Dermis blood vessel endothelial cell (primary cell): ENCODE measurements around the gene BMPR1B. TPM values are rescaled to one million over a fixed set of nuclear protein-coding genes. Genes with fewer than 3 reads are reported as not detected.
A peak's percentile ranks its signal among the peaks of the same experiment; 100 is the strongest.
"Not testable (repeated sequence)": the region's sequence is repeated elsewhere in the genome, so short reads cannot be mapped to it uniquely, and the experiment has no call there.

Experiments
- DNase-seq: peaks from one replicate; pipeline ENCODE4 v3.0.0; 2010
- total RNA-seq: library from RNA; depleted of rRNA; stranded (reverse); fragments of >200 nt; gene quantifications from 2 replicates; pipeline ENCODE4 v1.2.3, GENCODE V29; 2014

The BMPR1B gene
- total RNA-seq, 1 donor from 2014 or later: 0.34 TPM

DNA sequence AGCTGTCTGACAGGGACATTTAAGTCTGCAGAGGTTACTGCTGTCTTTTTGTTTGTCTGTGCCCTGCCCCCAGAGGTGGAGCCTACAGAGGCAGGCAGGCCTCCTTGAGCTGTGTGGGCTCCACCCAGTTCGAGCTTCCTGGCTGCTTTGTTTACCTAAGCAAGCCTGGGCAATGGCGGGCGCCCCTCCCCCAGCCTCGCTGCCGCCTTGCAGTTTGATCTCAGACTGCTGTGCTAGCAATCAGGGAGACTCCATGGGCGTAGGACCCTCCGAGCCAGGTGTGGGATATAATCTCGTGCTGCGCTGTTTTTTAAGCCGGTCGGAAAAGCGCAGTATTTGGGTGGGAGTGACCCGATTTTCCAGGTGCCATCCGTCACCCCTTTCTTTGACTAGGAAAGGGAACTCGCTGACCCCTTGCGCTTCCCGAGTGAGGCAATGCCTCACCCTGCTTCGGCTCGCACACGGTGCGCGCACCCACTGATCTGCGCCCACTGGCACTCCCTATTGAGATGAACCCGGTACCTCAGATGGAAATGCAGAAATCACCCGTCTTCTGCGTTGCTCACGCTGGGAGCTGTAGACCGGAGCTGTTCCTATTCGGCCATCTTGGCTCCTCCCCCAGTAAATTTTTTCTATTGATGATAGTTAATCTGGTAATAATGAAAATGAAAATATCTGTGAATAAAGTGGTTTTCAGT, 83.6 kb downstream of the BMPR1B start:
- DNase-seq: not testable (repeated sequence)

DNA sequence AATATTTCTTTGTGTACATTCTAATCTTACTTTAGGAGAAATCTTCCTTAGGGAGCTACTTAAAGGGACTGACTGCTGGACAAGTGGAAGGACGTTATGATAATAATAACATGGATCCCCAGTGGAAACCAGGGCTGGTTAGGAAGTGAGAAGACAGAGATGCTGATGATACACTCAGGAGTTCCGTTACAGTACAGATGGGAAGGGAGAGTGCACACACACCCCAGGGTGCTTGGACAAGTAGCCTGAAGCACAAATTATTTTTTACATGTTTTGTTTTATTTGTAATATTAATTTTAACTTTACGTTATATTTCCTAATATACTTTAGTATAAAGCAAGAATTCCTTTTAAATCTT, 84.1 kb downstream of the BMPR1B start:
- DNase-seq: no peak

DNA sequence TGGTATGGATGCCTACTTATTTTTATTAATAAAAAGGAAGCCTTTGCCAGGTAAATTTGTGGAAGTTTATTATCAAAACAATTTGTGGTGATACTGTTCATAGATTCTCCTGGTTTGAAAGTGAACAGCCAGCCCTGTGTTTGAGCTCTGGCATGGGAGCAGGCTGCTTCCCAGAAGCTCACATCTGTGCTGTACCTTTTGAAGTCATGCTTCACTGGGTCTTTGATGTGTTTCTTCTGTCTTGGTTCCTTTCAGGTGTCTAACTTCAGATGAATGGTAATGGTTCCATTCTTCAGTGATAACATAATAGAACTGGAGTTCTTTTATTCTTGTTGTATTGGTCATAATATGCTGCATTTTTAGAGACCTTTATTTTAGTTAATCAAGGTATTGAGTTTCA, 85.5 kb downstream of the BMPR1B start:
- no peak for DNase-seq

DNA sequence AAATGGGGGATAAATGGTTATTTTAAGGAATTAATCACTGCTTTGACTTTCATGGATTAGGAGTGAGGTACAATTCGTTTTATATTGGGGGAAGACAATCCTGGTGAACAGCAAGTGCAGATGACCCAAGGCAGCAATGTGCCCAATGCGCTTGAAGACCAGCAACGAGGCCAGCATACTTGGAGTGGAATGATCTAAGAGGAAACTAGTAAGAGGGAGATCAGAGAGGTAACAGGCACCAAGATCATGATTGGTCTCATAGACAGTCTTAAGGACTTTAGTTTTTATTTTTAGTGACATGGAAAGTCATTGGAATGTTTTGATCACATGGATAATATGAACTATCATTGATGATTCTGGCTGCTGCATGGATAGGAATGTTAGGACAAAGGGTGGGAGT, 90.6 kb downstream of the BMPR1B start:
- DNase-seq: no peak

DNA sequence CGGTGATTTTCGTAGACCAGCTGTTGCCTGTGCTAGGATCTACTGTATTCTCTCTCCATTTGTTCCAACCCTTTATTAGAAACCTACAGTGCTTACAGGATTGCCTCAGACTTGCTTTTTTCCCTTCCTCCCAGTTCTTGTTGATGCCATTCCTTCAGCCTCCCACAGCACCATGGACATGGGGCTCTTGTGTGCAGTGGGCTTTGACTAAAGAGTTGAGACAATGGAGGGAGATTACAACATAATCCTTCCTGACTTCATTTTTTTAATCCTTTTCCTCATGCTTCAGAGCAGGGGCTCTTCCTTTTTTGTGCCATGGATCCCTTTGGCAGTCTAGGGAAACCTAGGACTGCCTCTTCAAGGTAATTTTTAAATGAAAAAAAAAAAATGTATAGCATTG, 92.1 kb downstream of the BMPR1B start:
- DNase-seq: no peak

DNA sequence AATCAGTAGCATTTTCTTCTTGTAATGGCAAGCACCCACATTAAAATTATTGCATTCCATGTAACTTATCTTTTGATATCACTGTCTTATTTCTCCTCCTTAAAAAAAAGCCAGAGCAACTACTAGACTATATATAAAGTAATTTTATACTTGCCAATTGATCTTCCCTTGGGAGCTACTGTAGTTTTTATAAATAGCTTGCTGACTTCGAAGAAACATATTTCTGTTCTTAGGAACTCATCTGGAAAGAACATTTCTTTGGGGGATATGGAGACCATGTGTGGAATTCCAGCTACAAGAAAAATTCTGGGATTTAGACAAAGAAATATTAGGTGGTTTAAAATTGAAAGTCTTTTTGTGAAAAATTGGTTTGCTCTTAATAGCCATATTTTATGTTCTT, 94.9 kb downstream of the BMPR1B start:
- DNase-seq: no peak

DNA sequence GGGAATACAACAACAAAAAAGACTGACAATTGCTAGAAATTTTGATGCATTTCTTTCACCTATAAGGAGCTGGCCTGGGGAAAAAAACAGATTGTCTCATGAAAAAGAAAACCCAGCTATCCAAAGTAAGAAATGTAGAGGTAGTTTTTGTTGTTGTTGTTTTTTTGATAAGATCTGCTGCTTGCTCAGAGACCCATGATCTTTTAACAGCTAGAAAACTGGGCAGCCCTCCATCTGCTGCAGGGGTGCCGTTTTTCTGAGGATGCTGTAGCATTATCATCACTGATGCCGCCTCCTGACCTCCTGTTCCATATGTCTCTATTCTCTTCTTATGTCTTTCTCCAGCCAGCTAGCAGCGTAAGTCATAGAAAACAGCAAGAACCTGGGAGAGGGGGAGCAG, 98.3 kb downstream of the BMPR1B start:
- DNase-seq: no peak

DNA sequence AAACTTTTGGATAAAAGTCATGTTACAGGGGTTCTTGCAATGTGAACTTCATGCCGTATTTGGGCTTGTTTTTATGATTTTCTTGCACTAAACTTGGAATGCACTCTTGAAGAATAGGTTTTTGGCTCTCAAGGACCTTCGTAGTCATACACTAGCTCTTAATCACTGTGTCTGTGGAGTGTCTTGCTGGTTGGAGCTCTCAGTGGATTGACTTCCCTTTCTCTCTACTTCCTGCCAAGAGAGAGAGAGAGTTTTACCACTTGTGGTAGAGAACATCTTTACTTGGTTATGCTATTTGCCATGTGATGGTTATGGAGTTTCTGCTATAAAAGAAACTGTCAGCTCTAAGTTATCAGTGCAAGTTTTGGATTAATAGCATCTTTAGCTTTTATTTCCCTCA, 112.4 kb downstream of the BMPR1B start:
- no peak for DNase-seq

DNA sequence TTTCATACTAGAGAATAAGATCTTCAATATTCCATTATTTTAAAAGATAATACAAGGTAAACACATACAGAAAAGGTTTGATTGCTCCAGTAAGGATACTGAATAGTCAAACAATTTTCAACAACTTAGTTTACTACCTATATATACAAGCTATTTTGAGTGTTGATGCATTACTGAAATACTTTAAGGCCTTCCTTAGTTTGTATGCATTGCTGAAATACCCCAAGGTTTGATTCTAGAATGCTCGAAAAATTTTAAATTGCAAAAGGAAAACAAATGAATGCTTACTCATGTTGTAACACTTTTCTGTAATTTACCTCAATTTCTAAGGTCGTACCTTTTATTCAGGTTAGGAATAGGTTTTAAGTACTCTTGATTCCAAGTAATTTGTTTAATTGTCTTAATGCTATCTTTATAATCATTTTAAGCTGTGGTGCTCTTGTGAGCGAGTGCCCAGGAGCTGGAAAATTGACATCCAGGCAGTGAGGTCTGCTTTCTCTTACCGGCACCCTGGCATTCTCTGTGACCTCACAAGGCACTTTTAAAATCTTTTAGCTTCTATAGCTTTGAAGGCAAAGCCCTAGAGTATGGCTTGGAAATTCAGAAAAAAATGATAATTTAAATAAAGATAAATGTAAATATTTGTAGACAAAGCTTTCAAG, 114.0 kb downstream of the BMPR1B start:
- DNase-seq: no peak

DNA sequence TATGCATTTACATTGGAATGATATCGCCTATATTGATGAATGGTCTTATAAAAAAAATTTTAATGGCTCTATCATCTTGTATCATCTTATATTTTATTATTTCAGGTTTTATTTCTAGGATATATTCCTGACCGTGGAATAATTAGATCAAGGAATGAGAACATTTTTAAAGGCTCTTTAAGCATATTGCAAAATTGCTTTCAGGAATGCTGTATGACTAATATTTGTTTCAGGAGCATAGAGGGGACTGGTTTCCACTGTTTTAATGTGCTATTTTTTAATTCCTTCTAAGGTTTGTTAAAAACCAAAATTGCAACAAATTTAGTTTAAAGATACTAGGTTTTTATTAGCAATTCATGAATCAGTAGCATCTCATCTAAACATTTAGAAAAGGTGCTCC, 120.2 kb downstream of the BMPR1B start:
- no peak for DNase-seq

DNA sequence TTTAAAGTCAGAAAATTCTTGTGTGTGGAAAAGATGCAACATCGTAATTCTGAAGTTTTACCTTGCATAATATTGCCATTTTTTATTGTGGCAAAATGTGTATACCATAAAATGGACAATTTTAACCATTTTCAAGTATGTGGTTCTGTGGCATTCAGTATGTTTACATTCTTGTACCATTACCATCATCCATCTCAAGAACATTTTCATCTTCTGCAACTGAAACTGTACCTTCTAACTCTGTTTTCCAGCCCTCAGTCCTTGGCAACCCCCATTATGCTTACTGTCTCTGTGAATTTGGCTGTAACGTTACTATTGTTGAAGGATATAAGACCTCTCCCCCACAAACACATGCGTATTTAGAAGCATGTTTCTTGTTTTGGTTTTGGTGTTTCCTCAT, 123.2 kb downstream of the BMPR1B start:
- DNase-seq: no peak

DNA sequence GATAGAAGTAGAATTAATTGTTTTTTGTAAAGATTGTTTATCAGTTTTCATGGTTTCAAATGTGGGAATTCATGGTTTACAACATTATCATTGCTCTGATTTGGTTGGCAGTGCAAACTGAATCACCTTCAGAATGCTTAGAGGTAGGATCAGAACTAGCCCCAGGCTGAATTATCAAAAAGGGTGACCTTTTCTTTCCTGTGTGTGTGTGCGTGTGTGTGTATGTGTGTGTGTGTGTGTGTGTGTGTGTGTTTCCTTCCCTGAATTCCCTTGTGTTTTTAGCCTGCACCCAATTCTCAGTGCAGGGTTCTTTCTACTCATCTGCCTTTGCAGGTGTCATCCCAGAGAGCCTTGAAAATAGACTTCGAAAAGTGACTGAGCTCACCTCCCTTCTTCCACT, 125.0 kb downstream of the BMPR1B start:
- no peak for DNase-seq

DNA sequence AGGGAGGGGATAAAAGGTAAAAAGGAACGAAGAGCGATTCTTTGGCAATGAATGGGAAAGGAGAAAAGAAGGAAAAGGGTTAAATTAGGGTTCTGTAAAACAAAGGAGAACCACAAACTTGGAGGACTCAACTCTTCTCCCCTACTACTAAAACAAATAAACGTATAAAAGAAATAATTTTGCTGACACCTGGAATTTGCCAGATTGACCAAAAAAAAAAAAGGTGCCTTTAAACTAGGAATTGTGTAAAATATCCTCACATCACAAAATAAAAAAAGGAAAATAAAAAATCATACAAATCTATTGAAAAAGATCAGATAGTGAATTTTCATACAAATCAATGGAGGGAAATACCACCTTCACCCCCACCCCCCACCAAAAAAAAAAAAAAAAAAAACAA, 129.3 kb downstream of the BMPR1B start:
- no peak for DNase-seq

DNA sequence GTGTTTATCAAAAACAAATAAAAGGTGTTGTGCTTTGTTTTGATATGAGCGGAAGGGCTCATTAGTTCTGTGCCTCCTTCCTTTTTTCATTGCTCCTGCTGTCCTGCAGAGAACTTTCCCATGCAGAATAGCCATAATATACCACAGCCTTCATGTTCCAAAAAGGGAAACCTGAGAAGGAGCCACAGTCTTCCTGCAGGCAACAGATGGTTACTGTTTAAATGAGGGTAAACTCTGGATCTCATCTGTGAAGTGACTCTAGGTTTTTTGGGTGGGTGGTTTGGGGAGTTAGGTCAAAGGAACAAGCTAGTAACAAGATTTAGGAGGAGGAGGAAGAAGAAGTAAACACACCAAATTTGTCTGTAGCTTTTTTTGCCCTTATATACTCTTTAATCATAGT, 131.8 kb downstream of the BMPR1B start:
- no peak for DNase-seq

DNA sequence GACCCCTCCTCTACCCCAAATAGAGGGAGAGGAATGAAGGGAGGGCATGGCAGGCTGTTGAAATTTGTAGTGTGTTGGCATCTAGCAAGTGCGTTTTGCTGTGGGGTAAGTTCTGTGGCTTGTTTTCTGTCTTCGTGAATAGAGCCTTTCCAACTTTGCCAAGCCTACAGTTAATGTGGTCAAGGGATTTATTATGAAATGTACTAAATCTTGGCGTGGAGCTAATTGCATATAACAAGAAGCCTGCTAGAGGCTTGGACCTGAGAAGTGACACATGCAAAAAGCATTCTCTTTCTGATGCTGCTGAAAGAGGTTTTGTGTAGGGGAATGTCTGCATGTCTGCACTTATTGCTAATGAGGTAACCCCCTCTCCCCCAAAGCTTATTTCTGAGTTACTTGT, 132.2 kb downstream of the BMPR1B start:
- no peak for DNase-seq

DNA sequence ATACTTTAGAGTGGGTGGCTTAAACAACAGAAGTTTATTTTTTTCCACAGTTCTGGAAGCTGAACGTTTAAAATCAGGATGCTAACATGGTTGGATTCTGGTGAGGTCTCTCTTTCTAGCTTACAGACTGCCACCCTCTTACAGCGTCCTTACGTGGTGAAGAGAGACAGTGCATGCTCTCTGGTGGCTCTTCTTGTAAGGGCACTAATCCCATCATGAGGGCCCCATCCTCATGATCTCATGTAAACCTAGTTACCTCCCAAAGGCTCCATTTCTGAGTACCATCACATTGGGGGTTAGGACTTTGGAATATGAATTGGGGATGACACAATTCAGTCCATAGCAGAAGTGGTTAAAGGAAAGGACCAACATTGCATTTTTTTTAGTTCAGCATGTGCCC, 132.8 kb downstream of the BMPR1B start:
- DNase-seq: no peak

DNA sequence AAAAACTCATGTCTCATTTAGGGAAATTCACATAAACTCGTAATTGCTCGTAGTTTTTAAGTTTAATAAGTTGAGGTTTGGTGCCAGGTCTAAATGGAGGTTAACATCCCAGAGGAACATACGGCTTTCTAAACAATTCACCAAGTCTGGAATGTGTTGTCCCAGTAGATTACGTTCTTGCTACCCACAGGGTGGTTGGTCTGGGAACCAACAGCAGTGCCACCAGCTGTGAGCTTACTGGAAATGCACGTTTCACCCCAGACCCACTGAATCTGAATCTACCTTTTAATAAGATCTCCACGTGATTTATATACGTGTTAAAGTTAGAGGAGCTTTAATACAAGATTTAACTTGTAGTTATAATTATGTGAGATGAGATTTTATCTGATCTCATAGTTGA, 134.3 kb downstream of the BMPR1B start:
- DNase-seq: peak; percentile 1

DNA sequence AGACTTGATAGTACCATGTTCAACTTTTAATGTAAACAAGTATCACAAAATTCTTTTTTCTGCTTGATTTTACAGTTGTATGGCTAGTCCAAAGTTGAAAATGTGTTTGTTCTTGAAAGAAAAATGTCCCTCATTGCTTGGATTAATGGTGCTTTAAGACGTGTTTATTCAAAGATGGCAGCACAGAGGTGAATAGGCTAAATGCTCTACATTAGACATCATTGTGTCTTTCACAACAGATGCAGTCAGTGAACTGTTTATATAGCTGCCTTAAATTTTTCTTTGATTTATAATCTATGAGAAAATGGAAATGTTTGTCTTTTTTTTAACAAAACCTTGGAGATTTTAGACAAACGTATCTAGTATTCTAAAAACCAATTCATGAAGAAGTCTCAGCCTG, 137.3 kb downstream of the BMPR1B start:
- no peak for DNase-seq

DNA sequence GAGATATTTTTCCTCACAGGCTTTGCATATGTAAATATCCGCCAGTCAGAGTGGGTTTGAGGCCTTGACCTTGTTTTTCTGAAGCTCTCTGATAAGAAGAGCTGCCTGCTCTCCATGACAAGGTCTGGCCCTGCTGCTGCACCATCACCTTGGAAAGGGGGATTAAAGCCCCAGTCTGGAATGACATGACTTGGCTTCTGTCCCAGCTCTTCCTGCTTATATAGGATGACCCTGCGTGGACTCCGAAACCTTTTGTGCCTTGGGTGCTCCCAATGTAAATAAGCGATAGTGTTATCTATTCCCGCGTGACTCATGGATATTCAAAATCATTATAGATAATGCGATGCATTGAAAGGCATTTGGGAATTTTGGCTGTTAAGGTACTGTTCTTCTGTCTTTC, 139.3 kb downstream of the BMPR1B start:
- DNase-seq: no peak

DNA sequence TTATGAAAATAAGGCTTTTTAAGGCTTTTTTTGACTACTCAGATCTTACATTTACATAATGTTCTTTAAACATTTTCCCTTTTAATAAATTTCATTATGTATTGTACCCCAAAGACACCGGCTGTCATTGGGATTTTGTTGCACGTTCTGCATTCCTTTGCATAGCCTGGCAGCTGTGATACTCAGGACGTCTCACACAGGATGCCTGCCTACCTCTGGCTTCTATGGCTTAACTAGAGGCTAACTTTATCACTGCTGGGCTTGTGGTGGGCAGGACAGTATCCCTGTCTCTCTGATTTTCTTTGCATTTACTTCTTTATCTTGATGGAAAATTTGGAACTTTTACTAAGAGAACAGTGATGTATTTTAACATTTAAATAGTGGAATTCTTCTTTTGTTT, 147.8 kb downstream of the BMPR1B start:
- DNase-seq: no peak

DNA sequence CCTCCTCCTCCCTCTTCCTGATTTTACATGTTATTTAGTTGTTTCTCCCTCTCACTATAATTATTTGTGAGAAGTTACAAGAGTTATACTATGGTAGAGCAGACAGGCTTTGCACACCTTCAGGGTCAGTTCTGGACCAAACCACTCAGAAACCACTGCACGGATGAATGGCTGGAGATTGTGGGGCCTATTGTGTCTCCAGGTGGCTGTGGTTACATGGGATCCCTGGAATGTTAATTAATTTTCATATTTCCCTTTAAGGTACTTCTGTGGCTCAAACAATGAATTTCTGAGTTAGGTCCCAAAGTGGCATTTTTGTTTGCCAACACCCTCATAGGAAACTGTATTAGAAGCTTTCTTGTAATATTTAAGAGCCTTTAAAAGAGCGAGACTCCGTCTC, 151.9 kb downstream of the BMPR1B start:
- DNase-seq: no peak

DNA sequence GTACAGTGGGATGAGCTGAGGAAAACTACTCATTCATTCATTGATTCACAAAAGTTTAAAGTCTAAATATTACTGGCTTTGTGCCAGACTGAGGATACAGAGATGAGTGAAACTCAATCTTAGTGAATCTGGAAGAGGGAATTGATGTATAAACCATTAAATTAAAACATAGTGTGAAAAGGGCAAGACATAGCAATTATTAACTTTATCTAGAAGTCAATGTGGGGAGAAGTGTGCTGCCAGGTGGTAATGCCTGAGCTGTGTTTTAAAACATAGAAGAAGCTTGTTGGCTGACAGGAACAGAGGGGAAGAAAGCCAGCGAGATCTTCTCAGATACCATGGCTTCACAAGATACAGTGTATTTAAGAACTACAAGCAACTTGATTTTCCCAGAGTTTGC, 153.4 kb downstream of the BMPR1B start:
- no peak for DNase-seq

DNA sequence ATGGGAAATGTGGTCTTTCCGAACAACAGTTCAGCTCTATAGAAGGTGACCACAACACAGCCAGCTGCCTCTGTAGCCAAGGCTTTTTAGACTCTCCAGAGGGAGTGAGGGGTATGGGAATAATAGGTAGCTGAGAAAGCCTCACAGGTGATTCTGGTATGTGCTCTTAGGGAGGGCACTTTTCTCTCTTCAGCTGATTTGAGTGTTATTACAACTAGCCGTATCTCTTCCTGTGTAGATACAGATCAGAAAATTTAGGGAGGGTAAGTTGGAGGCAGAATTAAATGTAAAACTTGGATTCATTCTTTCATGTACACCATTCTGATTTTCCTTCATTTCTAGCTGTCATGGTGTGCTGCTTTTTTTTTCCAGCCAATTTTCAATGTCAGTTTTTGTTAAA, 154.9 kb downstream of the BMPR1B start:
- DNase-seq: no peak

DNA sequence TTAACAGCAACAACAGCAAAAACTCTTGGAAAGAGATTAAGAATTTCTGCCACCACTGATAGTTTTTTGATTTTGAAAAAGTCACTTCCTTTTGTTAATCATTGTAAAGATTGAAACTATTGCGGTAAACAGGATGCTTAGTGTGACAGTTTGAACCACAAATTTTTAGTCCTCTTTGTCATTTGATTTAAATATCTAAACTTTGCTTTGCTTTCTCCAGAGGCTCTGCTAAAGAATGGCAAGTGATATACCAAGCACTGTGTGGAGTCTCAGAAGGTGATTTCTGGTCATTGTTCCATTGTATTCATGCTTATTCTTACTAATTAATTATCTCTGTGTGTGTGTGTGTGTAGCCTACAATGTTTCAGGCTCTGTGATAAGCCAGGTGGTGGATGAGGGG, 155.6 kb downstream of the BMPR1B start:
- no peak for DNase-seq

DNA sequence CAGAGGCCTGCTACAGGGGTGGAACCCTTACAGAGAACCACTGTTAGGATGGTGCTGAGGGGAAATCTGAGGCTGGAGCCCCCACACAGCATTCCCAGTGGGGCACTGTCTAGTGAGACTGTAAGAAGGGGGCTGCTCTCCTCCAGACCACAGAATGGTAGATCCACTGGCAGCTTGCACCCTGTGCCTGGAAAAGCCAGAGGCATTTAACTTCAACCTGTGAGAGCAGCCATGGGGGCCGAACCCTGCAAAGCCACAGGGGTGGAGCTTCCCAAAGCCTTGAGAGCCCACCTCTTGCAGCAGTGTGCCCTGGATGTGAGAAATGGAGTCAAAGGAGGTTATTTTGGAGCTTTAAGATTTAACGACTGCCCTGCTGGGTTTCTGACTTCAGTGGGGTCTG, 159.4 kb downstream of the BMPR1B start:
- no peak for DNase-seq
